ENCODE results near the gene SYT8. TPM values are rescaled to one million over a fixed set of nuclear protein-coding genes. Genes with fewer than 3 reads are reported as not detected.
A peak's percentile ranks its signal among the peaks of the same experiment; 100 is the strongest.
"Not testable (repeated sequence)": the region's sequence is repeated elsewhere in the genome, so short reads cannot be mapped to it uniquely, and the experiment has no call there.

The SYT8 gene
- polyA plus RNA-seq, 1 donor from 2014 or later: not detected

DNA sequence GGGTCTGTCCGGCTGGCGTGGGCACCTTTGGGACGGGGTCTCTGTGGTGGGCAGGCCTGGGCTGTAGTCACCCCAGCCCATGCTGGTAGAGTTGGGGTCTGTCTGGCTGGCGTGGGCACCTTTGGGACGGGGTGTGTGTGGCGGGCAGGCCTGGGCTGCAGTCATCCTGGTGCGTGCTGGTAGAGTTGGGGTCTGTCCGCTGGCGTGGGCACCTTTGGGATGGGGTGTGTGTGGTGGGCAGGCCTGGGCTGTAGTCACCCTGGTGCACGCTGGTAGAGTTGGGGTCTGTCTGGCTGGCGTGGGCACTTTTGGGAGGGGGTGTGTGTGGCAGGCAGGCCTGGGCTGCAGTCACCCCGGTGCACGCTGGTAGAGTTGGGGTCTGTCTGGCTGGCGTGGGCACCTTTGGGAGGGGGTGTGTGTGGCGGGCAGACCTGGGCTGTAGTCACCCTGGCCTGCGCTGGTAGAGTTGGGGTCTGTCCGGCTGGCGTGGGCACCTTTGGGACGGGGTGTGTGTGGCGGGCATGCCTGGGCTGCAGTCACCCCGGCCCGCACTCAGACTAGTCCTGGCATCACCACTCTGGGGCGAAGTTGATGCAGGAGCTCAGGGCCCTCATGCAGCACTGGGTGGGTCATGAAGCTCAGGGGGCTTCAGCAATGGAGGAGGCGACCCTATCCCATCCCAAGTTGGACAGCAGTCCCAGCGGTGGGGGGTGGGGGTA is 37.6 kb downstream of the SYT8 start:
- H3K4me1 Mint-ChIP-seq: peaks cover 0 to 36% (median 24%) of the 10 kb centered on the region in 3 donors
- H3K9me3 Mint-ChIP-seq: no peaks in the 10 kb centered on the region
- H3K27ac Mint-ChIP-seq: peak overlapping the region in 1 of 3 donors; percentile 73
- no peaks in the 10 kb centered on the region for H3K27me3 Mint-ChIP-seq
- H3K4me3 Mint-ChIP-seq: peak overlapping the region in 1 of 4 donors; percentile 17
- H3K36me3 Mint-ChIP-seq: no peaks in the 10 kb centered on the region

DNA sequence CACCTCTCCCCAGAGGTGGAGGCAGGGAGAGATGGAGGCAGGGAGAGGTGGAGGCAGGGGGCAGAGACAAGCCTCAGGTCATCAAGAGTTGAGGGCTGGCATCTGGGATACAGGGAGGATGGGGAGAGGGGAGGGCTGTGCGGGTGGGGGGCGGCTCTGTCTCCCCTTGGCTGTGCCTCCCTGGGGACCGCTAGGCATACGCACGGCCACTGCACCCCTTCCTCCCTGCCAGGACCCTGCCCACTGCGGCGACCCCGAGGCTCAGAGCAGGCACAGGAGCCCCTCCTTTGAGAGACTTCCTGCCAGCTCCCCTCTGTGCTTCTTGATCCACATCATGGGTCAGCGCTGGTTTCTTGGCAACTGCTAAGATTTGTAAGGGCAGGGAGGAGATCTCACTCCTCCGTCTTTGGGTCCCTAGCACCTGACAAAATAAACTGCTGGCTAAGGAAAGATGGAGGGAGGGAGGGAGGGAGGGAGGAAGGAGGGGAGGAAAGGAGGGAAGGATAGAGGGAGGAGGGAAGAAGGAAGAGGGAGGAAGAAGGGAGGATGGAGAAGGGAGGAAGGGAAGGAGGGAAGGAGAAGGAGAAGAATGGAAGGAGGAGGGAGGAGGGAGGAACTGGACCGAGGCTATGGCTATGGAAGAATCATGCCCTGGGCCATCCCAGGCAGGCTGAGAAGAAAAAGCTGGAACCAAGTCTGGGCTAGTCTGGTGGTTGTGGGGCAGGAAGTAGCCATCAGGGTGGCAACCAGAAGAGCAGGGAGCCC is 38.4 kb downstream of the SYT8 start:
- Mint-ChIP-seq H3K4me1 (peaks cover 0 to 33% (median 25%) of the 10 kb centered on the region in 3 donors), H3K36me3 (no peaks in the 10 kb centered on the region), H3K27me3 (no peaks in the 10 kb centered on the region), H3K4me3 (peak overlapping the region in 1 of 4 donors; percentile 47), H3K27ac (peak overlapping the region in 1 of 3 donors; percentile 83), H3K9me3 (no peaks in the 10 kb centered on the region)

DNA sequence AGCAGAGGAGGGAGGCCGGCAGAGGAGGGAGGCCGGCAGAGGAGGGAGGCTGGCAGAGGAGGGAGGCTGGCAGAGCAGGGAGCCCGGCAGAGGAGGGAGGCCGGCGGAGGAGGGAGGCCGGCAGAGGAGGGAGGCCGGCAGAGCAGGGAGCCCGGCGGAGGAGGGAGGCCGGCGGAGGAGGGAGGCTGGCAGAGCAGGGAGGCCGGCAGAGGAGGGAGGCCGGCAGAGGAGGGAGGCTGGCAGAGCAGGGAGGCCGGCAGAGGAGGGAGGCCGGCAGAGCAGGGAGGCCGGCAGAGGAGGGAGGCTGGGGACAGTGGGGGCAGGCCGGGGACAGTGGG is 39.0 kb downstream of the SYT8 start:
- peak overlapping the region in 1 of 3 donors; percentile 83 for H3K27ac Mint-ChIP-seq
- H3K9me3 Mint-ChIP-seq, H3K36me3 Mint-ChIP-seq, H3K27me3 Mint-ChIP-seq: not testable (repeated sequence)
- H3K4me1 Mint-ChIP-seq: peaks cover 0 to 32% (median 25%) of the 10 kb centered on the region in 3 donors
- peak overlapping the region in 1 of 4 donors; percentile 47 for H3K4me3 Mint-ChIP-seq

DNA sequence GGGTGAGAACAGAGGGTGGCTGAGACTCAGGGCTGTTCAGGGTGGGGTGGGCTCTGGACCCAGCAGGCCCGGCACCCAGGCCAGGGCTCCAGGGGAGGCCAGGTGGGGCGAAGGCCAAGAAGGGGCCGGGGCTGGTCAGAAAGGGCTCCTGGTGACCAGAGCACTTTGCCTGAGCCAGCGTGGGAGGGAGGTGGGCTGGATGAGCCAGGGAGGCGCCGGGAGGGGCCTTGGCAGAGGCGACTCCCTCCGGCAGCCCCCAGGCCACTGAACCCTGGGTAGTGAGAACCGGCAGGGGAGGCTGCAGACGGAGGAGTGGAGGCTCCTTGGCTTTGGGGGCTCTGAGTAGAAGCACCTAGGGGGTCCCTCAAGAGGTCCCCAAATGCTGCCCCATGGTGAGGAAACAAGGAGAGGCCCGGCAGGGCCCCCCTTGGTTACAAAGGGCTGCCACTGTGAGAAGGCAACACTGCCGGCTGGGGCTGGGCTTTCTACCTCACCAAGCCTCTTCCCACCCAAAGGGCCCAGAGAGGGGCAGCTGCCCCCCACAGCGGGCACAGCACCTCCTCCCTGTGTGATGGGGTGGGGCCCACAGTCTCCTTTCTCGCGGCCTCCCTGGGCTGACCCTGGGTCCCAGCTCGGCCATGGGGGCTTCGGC is 39.8 kb downstream of the SYT8 start:
- H3K4me3 Mint-ChIP-seq: not testable (repeated sequence)

DNA sequence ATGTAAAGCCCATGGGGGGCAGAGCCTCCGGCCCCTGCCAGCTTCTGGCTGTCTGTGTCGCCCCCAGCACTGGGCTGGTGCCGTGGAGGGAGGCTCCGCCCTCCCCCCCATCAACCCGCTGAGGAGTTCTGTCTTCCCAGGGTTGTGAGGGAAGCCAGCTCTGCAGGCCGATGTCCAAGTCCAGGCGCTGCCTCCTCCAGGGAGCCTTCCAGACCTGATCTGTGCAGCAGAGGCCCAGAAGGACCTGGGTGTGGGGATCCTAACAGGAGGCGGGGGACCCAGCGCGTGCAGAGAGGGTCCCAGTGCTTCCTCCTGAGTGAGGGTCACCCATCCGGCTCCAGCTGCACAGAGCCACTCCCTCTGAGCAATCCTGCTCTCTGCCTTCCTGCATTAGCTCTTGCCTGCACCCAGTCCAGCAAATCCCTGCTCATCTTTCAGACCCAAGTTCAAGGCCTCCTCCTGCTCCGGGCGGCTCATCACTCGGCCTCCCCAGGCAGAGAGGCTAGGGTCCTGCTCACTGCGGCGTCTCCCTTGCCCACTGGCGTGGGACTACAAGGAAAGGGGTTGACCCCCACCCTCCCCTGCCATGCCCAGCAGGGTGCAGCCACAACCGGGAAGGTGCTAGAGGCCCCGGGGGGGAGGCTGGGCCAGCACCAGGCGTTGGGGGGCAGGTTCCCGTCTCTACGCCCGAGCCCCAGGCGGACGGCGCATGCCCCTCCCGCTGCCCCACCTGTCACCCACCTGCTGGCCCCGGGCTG is 40.5 kb downstream of the SYT8 start:
- Mint-ChIP-seq H3K9me3 (no peaks in the 10 kb centered on the region), H3K27ac (peak overlapping the region in 2 of 3 donors; percentile 23 to 56), H3K36me3 (no peaks in the 10 kb centered on the region), H3K4me3 (no peak overlapping the region), H3K4me1 (peaks cover 4 to 29% (median 21%) of the 10 kb centered on the region in 3 donors), H3K27me3 (no peaks in the 10 kb centered on the region)

More for the DNA sequence above, 39.8 kb downstream of the SYT8 start:
- H3K9me3 Mint-ChIP-seq, H3K27ac Mint-ChIP-seq, H3K27me3 Mint-ChIP-seq, H3K36me3 Mint-ChIP-seq: not testable (repeated sequence)
- H3K4me1 Mint-ChIP-seq: peaks cover 0 to 24% (median 18%) of the 10 kb centered on the region in 3 donors

DNA sequence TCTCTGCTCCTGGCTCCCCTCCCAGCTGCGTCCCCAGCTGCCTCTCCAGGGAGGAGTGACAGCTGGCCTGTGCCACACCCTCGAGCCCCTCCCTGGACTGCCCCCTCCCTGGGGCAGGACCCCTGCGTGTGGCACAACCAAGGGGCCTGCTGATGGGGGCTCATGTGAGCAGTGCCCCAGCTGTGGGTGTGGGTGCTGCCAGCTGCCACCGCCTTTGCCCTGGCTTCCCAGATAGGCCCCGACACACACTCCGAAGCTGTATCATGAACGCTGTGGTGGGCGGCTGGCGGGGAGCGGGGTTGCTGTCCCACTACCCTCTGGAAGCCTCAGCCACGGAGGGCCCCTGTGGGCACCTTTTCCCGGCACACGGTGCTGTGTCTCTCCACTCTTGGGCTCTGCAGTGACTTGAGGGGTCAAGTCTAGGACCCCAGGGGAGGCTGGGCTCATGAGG is 41.1 kb downstream of the SYT8 start:
- peaks cover 8 to 28% (median 19%) of the 10 kb centered on the region in 3 donors for H3K4me1 Mint-ChIP-seq
- not testable (repeated sequence) for H3K4me3 Mint-ChIP-seq, H3K36me3 Mint-ChIP-seq, H3K27ac Mint-ChIP-seq, H3K9me3 Mint-ChIP-seq, H3K27me3 Mint-ChIP-seq

DNA sequence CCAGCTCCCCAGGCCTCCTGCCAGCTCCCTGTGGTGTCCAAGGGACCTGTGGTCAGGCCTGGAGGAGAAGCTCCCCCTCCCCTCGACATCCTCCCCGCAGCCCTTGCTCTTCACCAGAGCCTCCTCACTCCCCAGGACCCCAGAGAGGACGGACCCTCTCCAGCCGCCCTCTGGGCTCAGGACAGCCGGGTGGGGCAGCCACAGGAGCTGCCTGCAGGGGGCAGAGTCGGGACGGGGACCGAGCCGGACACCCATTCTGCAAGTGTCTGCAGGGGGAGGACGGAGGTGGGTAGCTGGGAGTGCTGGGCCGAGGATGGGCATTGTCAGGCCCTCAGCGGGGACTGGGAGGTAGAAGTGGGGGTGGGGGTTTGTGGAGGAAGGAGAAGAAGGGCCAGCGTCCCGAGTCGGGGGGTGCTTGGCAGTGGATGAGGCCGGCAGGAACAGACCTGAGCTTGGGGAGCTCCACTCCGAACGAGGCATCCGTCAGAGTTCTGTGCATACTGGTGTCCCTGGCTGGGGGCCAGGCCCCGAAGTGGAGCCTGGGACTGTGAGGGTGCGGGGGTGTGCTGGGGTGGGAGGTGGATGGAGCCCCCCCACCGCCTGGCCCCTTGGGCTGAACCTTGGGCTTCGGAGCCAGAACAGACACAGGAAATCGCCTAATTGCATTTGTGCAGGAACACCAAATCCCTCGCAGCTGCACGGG is 41.7 kb downstream of the SYT8 start:
- H3K27me3 Mint-ChIP-seq: no peaks in the 10 kb centered on the region
- no peaks in the 10 kb centered on the region for H3K36me3 Mint-ChIP-seq
- no peaks in the 10 kb centered on the region for H3K9me3 Mint-ChIP-seq
- H3K4me1 Mint-ChIP-seq: peaks cover 10 to 25% (median 17%) of the 10 kb centered on the region in 3 donors
- H3K4me3 Mint-ChIP-seq: no peak overlapping the region
- H3K27ac Mint-ChIP-seq: no peak overlapping the region

DNA sequence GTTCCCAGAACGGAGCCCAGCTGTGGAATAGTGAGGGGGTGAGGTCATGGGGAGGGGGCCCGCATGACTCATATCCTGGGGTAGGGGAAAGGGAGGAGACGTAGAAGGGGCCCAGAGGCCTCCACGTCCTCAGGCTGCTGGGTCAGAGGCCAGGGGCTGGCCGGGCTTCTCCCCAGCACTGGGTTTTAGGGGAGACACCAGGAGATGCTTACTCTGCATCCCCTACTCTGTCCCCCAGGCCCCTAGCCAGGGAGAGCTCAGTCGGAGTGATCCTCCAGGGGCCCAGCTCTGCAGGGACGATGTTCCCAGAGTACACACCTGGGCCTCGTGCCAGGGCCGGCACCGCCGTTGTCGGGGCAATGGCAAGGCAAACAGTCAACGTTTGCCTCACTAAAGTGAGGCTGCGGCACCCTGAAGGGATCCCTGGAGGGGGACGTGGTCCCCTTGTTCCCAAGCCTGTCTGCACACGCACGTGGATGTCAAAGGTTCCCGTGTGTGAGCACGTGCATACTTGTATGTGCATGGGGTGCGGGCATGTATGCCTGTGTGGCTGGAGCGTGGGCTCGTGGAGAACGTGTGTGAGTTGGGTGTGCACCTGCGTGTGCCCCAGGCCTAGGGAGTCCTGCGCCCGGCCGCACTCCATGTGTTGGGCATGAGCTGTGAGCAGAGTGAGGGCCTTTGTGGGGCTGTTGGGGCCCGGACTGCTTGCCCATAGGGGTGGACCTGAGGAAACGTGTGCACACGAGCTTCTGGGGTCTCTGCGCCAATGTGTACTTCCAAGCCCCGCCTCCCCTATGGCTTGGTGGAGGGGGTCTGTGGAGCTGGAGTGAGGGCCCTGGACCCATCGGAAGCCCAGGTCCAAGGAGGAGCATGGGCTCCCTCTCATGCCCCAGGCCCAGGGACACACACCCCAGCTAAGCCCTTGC is 42.7 kb downstream of the SYT8 start:
- no peaks in the 10 kb centered on the region for H3K27me3 Mint-ChIP-seq
- no peaks in the 10 kb centered on the region for H3K9me3 Mint-ChIP-seq
- no peaks in the 10 kb centered on the region for H3K36me3 Mint-ChIP-seq
- peak overlapping the region in 1 of 3 donors; percentile 76 for H3K27ac Mint-ChIP-seq
- no peak overlapping the region for H3K4me3 Mint-ChIP-seq
- H3K4me1 Mint-ChIP-seq: peaks cover 10 to 21% (median 16%) of the 10 kb centered on the region in 3 donors

DNA sequence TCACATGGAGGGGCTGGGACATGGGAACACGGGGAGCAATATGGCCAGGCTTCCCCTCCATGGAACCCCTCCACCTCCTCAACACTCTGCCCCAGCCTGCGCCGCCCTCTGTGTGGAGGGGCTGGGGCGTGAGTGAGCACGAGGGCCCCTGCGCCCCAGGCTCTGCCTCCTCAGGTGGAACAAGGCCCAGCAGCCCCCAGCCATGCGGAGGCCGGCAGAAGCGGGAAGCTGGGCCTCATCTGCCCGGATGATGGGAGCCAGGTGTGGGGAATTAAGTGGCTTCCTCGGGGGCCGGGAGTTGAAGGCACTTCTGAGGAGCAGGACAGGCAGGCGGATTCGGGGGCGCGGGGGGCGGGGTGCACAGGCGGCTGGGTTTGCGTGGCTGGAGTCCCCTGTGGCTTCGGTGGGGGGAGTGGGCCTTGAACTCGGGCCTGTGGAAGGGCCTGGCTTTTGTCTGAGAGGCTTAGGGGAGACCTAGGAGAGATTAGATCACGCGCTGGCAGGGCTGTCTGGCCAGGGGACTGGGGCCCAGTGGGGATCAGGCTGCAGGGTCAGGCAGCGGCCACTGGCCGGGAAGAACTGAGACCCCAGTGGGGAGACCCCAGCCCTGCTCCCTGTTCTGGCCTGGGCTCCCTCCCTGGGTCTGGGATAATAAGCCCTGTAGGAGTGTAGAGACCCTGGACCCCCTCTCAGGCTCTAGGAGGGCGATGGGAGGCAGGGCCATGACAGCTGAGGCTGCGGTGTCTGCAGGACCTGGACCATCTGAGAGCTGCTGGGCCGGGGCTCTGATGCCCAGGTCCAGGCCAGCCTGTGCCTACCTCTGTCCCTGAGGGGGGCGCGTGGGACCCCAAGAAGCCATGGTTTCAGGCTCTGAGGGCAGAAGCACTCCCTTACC is 43.6 kb downstream of the SYT8 start:
- Mint-ChIP-seq H3K9me3 (no peaks in the 10 kb centered on the region), H3K36me3 (no peaks in the 10 kb centered on the region), H3K27ac (peak overlapping the region in 2 of 3 donors; percentile 45 to 76), H3K27me3 (no peaks in the 10 kb centered on the region), H3K4me1 (peaks cover 10 to 17% (median 14%) of the 10 kb centered on the region in 3 donors), H3K4me3 (no peak overlapping the region)

DNA sequence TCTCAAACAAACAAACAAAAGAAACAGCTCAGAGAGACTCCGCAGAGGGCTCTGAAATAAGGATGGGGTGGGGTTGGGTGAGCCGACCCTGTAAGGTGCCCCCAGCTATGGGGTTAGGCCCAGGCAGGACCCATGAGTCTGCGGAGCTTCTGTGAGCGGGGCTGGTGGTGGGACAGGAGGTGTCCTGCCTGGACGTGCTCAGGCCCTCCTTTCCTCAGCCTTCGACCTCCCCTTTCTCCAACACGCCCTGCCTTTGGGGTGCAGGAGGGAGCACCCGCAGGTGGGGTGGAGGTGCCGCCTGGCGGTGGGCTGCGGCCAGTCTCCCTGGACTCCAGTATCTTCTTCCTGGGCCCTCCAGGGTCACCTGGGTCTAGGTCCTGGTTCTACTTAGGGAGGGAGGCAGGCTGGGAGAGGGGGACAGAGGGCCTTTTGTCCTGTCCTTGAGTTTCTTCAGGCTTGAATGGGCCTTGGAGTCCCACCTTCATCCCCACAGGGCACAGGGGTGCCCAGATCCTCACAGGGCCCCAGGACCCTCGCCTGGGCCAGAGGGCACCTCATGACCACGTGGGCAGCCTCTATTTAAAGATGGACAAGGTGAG is 44.7 kb downstream of the SYT8 start:
- Mint-ChIP-seq H3K36me3 (no peaks in the 10 kb centered on the region), H3K9me3 (no peaks in the 10 kb centered on the region), H3K27me3 (no peaks in the 10 kb centered on the region), H3K27ac (peak overlapping the region in 2 of 3 donors; percentile 45 to 81), H3K4me3 (peak overlapping the region in 1 of 4 donors; percentile 72), H3K4me1 (peaks cover 10 to 17% (median 14%) of the 10 kb centered on the region in 3 donors)

DNA sequence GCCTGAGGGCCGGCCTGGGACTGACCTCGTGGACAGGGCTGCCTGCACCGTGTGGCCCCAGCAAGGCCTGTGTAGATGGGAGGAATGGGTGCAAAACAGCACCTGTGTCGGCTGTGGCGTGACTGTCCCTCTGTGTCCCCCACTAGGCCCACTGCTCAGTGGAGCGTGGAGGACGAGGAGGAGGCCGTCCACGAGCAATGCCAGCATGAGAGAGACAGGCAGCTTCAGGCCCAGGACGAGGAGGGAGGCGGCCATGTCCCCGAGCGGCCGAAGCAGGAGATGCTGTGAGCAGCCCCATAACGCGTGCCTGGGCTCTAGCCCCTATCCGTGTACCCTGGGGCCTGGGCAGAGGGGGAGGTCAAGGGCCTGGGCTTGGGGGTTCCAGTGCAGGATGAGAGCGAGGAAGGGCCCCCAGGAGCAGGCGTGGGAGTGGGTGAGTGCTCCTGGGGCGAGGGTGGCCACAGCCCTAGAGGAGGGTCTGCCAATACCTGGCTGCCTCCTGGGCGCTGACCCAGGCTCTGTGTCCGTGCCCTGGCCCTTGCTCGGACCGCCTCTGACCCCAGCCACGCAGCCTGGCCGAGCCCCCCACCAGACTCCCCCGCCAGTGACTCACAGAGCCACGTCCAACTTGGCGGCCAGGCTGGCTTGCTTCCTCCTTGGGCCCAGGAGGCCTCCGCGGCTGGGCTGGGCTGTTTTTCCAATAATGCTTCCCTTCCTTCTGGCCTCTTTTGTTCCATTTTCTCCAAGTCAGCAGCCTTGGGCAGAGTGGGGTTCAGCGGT is 45.3 kb downstream of the SYT8 start:
- H3K27ac Mint-ChIP-seq: peak overlapping the region; percentile 70 to 81 (median 70)
- no peaks in the 10 kb centered on the region for H3K27me3 Mint-ChIP-seq
- peak overlapping the region in 2 of 4 donors; percentile 70 to 72 for H3K4me3 Mint-ChIP-seq
- H3K36me3 Mint-ChIP-seq: no peaks in the 10 kb centered on the region
- peaks cover 10 to 16% (median 14%) of the 10 kb centered on the region in 3 donors for H3K4me1 Mint-ChIP-seq
- no peaks in the 10 kb centered on the region for H3K9me3 Mint-ChIP-seq
